Tibial artery (tissue), 4 donors: ENCODE measurements around the gene KRT34.

ENCODE experiments used
- DNase-seq, 2 donors: peaks; one replicate each; pipeline ENCODE4 v3.0.0-alpha.2; 2019
- H3K27ac ChIP-seq, 2 donors: fragments of 200-600 bp; sonication (generic) in 1 of 2; 1 replicate in 1 of 2; 2 replicates in 1 of 2; pipeline ENCODE4 v1.5.1; 2018 to 2019; ENCODE audit warnings: mild to moderate bottlenecking in 1 of 2
- H3K27me3 ChIP-seq, 2 donors: fragments of 200-600 bp; sonication (generic) in 1 of 2; one replicate each; pipeline versions ENCODE4 v1.5.1 to v1.6.0; 2016 to 2019
- H3K36me3 ChIP-seq, 3 donors: fragments of 200-600 bp; sonication (generic) in 2 of 3; one replicate each; pipeline ENCODE4 v1.5.1; 2016 to 2019; ENCODE audit warnings: mild to moderate bottlenecking in 2 of 3
- H3K4me1 ChIP-seq, 4 donors: fragments of 200-600 bp; sonication (generic) in 2 of 4; 1 replicate in 3 of 4; 2 replicates in 1 of 4; pipeline ENCODE4 v1.5.1; 2016 to 2019
- H3K4me3 ChIP-seq, 2 donors: fragments of 200-600 bp; sonication (generic) in 1 of 2; 1 replicate in 1 of 2; 2 replicates in 1 of 2; pipeline ENCODE4 v1.5.1; 2018 to 2019; ENCODE audit warnings: mild to moderate bottlenecking in 2 of 2
- H3K9me3 ChIP-seq, 3 donors: fragments of 200-600 bp; sonication (generic) in 1 of 3; one replicate each; pipeline ENCODE4 v1.5.1; 2016 to 2019
- intact Hi-C: fragments of 100-400 bp; cut with DNase I; formaldehyde crosslinking; loops from one replicate; pipeline ENCODE4 v1.15.0; 2023; ENCODE audit warnings: low total_unique reads
- TF ChIP-seq, protein P1 (sequence below), 2 experiments: fragments of 200-600 bp in 1 of 2; fragments of 450-650 bp in 1 of 2; IDR thresholded peaks; one replicate each; pipeline ENCODE4 v1.5.1; 2017 to 2019; ENCODE audit warnings: antibody characterized with exemption in 2 of 2, mild to moderate bottlenecking in 1 of 2, moderate library complexity in 1 of 2

KRT34 gene

DNA sequence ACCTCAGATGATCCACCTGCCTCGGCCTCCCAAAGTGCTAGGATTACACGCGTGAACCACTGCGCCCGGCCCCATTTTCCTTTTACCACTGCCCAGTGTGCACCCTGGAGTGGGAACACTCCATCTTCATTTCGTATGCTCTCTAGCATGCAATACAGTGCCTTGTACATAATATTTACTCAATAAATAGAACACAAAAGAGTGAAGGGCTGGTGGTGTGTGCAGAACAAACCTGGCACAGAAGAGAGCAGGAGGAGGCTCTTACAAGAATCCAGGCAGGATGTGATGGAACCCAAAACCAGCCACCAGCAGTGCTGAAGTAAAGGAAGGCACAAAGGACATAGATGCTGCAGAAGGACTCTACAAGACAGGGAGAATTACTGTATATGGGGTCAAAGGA lies 35.0 kb upstream of the KRT34 start:
- Histone ChIP-seq H3K27me3 (no peaks in the 10 kb centered on the region), H3K9me3 (no peaks in the 10 kb centered on the region), H3K4me1 (peaks cover 0 to 24% (median 12%) of the 10 kb centered on the region in 4 donors), H3K27ac (no peak overlapping the region), H3K4me3 (no peak overlapping the region), H3K36me3 (no peaks in the 10 kb centered on the region)
- TF ChIP-seq, protein P1, sequence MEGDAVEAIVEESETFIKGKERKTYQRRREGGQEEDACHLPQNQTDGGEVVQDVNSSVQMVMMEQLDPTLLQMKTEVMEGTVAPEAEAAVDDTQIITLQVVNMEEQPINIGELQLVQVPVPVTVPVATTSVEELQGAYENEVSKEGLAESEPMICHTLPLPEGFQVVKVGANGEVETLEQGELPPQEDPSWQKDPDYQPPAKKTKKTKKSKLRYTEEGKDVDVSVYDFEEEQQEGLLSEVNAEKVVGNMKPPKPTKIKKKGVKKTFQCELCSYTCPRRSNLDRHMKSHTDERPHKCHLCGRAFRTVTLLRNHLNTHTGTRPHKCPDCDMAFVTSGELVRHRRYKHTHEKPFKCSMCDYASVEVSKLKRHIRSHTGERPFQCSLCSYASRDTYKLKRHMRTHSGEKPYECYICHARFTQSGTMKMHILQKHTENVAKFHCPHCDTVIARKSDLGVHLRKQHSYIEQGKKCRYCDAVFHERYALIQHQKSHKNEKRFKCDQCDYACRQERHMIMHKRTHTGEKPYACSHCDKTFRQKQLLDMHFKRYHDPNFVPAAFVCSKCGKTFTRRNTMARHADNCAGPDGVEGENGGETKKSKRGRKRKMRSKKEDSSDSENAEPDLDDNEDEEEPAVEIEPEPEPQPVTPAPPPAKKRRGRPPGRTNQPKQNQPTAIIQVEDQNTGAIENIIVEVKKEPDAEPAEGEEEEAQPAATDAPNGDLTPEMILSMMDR (IDR thresholded peaks at IDR 0.05) = no peak
- intact Hi-C loops = no loop called here
- no peak for DNase-seq

DNA sequence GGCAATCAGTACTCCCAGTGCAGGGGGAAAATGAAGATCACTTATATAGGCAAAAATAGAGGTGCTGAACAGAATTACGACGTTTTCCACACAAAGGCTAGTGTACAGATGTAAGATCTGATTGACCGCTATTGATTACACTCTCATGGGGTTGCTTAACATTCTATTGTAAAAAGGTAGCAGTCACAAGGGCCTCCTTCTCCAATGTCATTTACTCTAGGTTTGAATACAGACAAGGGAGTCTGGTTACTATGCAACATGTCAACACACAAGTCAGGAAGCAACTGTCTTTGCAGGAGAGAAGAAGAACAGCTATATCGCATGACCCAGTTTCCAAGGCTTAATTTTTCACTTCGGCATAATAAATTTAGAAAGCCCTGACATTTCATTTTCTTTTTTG lies 34.4 kb upstream of the KRT34 start:
- TF ChIP-seq, protein P1 (IDR thresholded peaks at IDR 0.05) = no peak
- no peaks in the 10 kb centered on the region for H3K36me3 ChIP-seq
- no peak for DNase-seq
- no peak overlapping the region for H3K4me3 ChIP-seq
- intact Hi-C loops = no loop called here
- no peaks in the 10 kb centered on the region for H3K9me3 ChIP-seq
- H3K27me3 ChIP-seq = no peaks in the 10 kb centered on the region
- H3K4me1 ChIP-seq = peaks cover 0 to 24% (median 12%) of the 10 kb centered on the region in 4 donors
- no peak overlapping the region for H3K27ac ChIP-seq

DNA sequence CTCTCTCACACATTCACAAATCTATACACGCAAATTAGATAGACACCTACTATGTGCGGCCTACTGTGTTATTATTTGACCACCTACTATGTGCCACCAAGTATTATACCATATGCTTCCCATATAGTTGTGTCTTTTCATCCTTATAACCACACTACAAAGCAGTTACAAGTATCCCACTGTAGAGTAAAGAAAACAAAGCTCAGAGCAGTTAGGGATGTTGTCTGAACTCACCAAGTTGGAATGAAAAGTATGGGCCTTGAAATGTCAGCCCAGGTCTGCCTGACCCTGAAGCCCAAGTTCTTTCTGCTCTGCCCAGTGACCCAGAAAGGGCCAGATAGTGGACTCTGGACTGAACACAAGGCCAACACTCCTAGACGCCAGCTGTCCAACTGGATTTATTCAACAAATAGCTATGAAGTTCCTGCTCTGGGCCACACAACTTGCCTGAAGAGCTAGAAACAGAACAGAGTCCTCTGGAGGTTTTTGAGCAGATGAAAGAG lies 33.8 kb upstream of the KRT34 start:
- no peaks in the 10 kb centered on the region for H3K9me3 ChIP-seq
- H3K4me1 ChIP-seq = peaks cover 0 to 24% (median 12%) of the 10 kb centered on the region in 4 donors
- intact Hi-C loops = no loop called here
- no peaks in the 10 kb centered on the region for H3K27me3 ChIP-seq
- peak in 1 of 2 donors; percentile 58 for DNase-seq
- TF ChIP-seq, protein P1 (IDR thresholded peaks at IDR 0.05) = no peak
- H3K27ac ChIP-seq = no peak overlapping the region
- H3K4me3 ChIP-seq = no peak overlapping the region
- H3K36me3 ChIP-seq = no peaks in the 10 kb centered on the region

DNA sequence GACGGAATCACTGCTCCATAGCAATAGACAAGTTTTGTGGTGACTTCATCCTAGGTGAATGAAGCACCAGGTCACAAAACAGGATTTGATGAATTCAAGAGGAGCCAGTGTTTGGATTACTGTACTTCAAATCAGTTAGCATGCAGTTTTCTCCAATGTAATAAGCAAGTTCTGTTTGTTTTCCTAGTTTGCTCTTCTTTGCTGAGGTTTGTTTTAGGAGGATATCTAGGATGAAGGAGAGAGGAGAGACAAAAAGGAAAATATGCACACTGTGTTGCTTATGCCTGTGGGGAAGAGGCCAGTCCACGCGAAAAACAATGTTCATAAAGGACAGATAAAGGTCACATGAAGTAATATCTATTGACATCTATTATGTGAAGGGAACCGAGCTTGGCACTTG lies 33.3 kb upstream of the KRT34 start:
- DNase-seq = no peak
- Histone ChIP-seq H3K4me1 (peaks cover 0 to 24% (median 12%) of the 10 kb centered on the region in 4 donors), H3K4me3 (no peak overlapping the region), H3K27ac (no peak overlapping the region), H3K27me3 (no peaks in the 10 kb centered on the region), H3K9me3 (no peaks in the 10 kb centered on the region), H3K36me3 (no peaks in the 10 kb centered on the region)
- TF ChIP-seq, protein P1 (IDR thresholded peaks at IDR 0.05) = no peak
- intact Hi-C loops = no loop called here

DNA sequence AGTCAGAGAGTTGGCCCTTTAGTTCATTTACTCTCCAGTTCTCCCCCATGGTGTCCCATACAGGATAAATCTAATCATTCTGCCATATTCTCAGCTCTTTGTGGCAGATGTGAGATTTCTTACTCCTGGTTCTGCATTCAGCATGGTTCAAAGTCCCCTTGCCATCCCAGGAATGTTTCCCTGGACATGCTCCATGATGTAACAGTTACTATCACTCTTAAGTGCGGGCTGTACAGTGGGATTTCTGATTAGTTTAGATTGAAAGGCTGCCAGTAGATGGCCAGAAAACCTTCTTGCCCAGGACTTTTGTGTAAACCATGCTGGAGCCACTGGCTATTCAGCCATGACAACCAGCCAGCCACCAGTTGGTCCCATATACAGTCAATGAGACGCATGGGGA lies 31.9 kb upstream of the KRT34 start:
- Histone ChIP-seq H3K9me3 (no peaks in the 10 kb centered on the region), H3K36me3 (no peaks in the 10 kb centered on the region), H3K4me3 (no peak overlapping the region), H3K27me3 (no peaks in the 10 kb centered on the region), H3K4me1 (peaks cover 0 to 24% (median 10%) of the 10 kb centered on the region in 4 donors), H3K27ac (no peak overlapping the region)
- intact Hi-C loops = no loop called here
- DNase-seq = no peak
- TF ChIP-seq, protein P1 (IDR thresholded peaks at IDR 0.05) = no peak
